Stimulated activated memory B cell treated with anti-CD40 and anti-IgM and Interleukin-4, amounts not matched to agents 10 μg/mL and 1 μg/mL and 100 μg/mL, for 72 hours (primary cell): Measurements from ENCODE around the gene TRIM44.
A peak's percentile ranks its signal among the peaks of the same experiment; 100 is the strongest.
"Not testable (repeated sequence)": the region's sequence is repeated elsewhere in the genome, so short reads cannot be mapped to it uniquely, and the experiment has no call there.

ENCODE experiments used
- ATAC-seq: fragments of 150-1000 bp; cut with Tn5 transposase; 2 replicates; pipeline ENCODE4 v1.10.0; 2021
- H3K27ac Mint-ChIP-seq: one replicate; pipeline ENCODE4 v1.8.0; 2022; ENCODE audit warnings: mild to moderate bottlenecking, mixed read lengths
- H3K27me3 Mint-ChIP-seq: one replicate; pipeline ENCODE4 v1.8.0; 2022; ENCODE audit warnings: mixed read lengths
- H3K36me3 Mint-ChIP-seq: one replicate; pipeline ENCODE4 v1.8.0; 2022; ENCODE audit warnings: mixed read lengths
- H3K4me1 Mint-ChIP-seq: one replicate; pipeline ENCODE4 v1.8.0; 2022; ENCODE audit warnings: mixed read lengths
- H3K4me3 Mint-ChIP-seq: one replicate; pipeline ENCODE4 v1.8.0; 2022; ENCODE audit warnings: mild to moderate bottlenecking, moderate library complexity, mixed read lengths
- H3K9me3 Mint-ChIP-seq: one replicate; pipeline ENCODE4 v1.8.0; 2022; ENCODE audit warnings: mixed read lengths

The TRIM44 gene

GRCh38 chr11:35736952-35737351, 74.4 kb downstream of the TRIM44 start:
- H3K9me3 Mint-ChIP-seq = peaks cover 8% of the 10 kb centered on the region
- no peak overlapping the region for H3K4me3 Mint-ChIP-seq
- peaks cover 85% of the 10 kb centered on the region for H3K36me3 Mint-ChIP-seq
- no peaks in the 10 kb centered on the region for H3K27me3 Mint-ChIP-seq
- peaks cover 6% of the 10 kb centered on the region for H3K4me1 Mint-ChIP-seq
- ATAC-seq = no peak
- no peak overlapping the region for H3K27ac Mint-ChIP-seq

- ATAC-seq = no peak
- Mint-ChIP-seq H3K9me3 (peaks cover 3% of the 10 kb centered on the region), H3K4me3 (no peak overlapping the region), H3K36me3 (peaks cover 77% of the 10 kb centered on the region), H3K27me3 (no peaks in the 10 kb centered on the region), H3K27ac (no peak overlapping the region), H3K4me1 (no peaks in the 10 kb centered on the region)
These were observed 77.7 kb downstream of the TRIM44 start for GRCh38 chr11:35740061-35740799.

DNA sequence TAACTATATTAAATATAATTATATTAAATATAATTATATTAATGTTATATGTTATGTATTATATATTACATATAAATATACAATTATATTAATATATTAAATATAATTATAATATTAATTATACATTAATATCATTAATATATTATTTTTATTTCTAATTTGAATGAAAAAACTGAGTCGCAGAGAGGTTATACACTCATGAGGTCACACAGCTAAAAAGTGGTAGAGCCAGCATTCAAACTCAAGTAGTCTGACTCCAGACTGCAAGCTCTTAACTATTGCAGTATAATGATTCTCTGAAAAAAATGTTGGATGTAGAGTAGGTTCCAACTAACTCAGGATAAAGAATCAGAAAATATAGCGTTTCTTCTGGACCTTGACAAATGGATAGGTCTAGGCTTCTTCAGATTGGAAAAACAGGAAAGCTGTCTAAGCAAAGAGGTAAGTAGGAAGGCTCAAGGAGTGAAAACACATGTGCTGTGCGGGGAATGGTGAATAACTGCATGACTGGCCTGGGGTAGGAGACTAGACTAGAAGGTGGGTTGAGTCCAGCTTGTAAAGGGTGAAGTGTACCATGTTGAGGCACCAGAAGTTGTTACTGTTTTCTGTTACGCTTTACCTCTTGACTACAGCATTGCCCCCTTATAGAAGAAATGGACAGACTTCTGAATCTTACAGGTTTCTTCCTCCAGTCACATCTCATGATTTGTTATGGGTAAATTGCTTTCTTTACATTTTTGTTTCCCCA, 80.3 kb downstream of the TRIM44 start:
- peaks cover 70% of the 10 kb centered on the region for H3K36me3 Mint-ChIP-seq
- H3K27ac Mint-ChIP-seq = no peak overlapping the region
- no peak overlapping the region for H3K4me3 Mint-ChIP-seq
- ATAC-seq = no peak
- H3K4me1 Mint-ChIP-seq = peaks cover 7% of the 10 kb centered on the region
- no peaks in the 10 kb centered on the region for H3K9me3 Mint-ChIP-seq
- H3K27me3 Mint-ChIP-seq = no peaks in the 10 kb centered on the region

DNA sequence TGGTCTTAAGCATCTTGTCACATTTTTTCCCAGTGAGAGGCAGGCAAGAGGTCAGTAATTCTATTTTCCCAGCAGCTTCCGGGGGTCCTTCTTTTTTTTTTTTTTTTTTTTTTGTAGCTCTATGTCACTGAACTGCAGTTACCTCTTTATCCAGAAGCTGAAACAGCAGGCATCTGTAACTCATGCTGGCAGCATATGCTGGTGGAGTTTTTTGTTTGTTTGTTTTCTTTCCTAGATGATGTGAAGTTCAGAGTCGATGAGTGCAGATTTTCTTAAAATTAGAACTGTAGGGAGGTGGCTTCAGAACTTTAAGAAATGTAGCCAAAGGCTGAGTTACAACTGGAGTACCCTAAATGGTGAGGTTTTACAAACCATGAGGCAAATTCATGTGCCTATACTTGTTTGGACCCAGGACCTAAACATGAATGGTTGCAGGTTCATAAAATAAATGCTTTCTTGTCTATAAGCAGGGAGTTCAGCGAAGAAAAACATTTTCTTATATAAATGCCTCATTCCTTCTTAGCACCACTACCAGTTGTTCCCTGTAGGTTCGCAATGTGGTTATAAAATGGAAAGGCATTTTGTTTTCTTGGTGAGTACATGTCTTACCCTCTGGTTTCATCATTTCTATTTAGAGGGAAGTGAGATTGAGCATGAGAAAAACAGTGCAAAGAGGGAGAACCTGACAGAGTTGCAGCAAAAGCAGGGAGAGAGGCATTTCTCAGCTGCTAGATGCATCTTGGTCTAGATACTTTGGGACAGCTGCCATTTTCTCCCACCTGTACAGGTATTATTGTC, 84.0 kb downstream of the TRIM44 start:
- peak overlapping the region; percentile 9 for H3K27ac Mint-ChIP-seq
- no peak for ATAC-seq
- H3K4me1 Mint-ChIP-seq = peaks cover 7% of the 10 kb centered on the region
- no peak overlapping the region for H3K4me3 Mint-ChIP-seq
- H3K36me3 Mint-ChIP-seq = peaks cover 54% of the 10 kb centered on the region
- no peaks in the 10 kb centered on the region for H3K9me3 Mint-ChIP-seq
- no peaks in the 10 kb centered on the region for H3K27me3 Mint-ChIP-seq

- no peaks in the 10 kb centered on the region for H3K27me3 Mint-ChIP-seq
- ATAC-seq = no peak
- H3K4me3 Mint-ChIP-seq = no peak overlapping the region
- H3K36me3 Mint-ChIP-seq = peaks cover 61% of the 10 kb centered on the region
- H3K4me1 Mint-ChIP-seq = peaks cover 7% of the 10 kb centered on the region
- no peaks in the 10 kb centered on the region for H3K9me3 Mint-ChIP-seq
- no peak overlapping the region for H3K27ac Mint-ChIP-seq
These were observed 85.1 kb downstream of the TRIM44 start for GRCh38 chr11:35747668-35748067.

DNA sequence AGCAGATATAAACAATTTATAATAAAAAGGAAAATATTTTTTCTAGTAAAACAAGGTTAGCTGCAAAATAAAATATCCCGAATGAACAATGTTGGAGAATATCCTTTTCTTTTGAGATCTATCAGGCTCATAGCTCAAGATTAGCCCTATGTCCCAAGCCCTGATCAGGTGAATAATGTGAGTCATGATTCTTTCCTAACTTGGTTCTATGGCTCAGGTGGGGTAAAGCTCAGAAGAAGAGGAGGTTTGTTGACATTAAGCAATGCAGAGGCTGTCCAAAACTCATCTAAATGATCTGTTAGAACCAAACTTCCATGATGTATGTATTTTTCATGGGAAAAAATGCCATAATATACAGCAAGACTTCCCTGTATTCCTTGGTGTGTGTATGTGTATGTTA, 86.1 kb downstream of the TRIM44 start:
- H3K27me3 Mint-ChIP-seq = no peaks in the 10 kb centered on the region
- ATAC-seq = no peak
- H3K4me3 Mint-ChIP-seq = no peak overlapping the region
- H3K36me3 Mint-ChIP-seq = peaks cover 58% of the 10 kb centered on the region
- no peak overlapping the region for H3K27ac Mint-ChIP-seq
- peaks cover 7% of the 10 kb centered on the region for H3K4me1 Mint-ChIP-seq
- H3K9me3 Mint-ChIP-seq = no peaks in the 10 kb centered on the region

- ATAC-seq = no peak
- H3K27ac Mint-ChIP-seq = no peak overlapping the region
- H3K27me3 Mint-ChIP-seq = no peaks in the 10 kb centered on the region
- peaks cover 61% of the 10 kb centered on the region for H3K36me3 Mint-ChIP-seq
- H3K4me3 Mint-ChIP-seq = no peak overlapping the region
- H3K9me3 Mint-ChIP-seq = no peaks in the 10 kb centered on the region
- H3K4me1 Mint-ChIP-seq = peaks cover 7% of the 10 kb centered on the region
These were observed 87.7 kb downstream of the TRIM44 start for GRCh38 chr11:35750315-35750714.

DNA sequence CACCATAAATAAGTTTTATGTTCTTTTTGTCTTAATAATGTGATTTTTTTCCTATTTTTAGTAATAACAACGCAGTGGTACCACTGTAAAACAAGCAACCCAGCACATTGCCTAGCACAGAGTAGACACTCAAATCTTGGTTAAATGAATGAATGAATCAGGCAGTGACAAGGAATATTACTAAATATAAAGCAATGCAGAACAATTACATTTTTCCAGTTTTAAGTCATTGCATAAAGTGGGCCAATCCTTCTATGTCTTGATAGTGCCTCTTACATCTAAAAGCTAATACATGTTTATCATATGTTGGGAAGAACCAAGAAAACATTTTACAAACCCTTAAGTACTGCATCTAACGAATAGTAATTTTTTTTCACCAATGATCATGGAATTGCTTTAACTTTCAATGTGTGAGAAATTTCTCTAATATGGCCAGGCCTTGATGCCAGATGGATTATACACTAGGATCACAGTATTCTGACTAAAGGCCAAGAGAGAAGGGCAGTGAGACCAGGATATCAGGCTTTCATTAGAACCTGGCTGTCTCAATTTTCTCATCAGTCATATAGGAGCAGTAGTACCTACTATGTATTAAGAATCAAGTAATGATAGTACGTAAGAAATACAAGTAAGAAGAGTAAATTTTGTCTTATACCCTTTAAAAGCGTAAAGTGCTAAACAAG, 88.5 kb downstream of the TRIM44 start:
- Mint-ChIP-seq H3K36me3 (peaks cover 59% of the 10 kb centered on the region), H3K4me1 (peaks cover 7% of the 10 kb centered on the region), H3K4me3 (no peak overlapping the region), H3K27me3 (no peaks in the 10 kb centered on the region), H3K27ac (no peak overlapping the region), H3K9me3 (no peaks in the 10 kb centered on the region)
- ATAC-seq = no peak

GRCh38 chr11:35751664-35752061, 89.1 kb downstream of the TRIM44 start:
- H3K27me3 Mint-ChIP-seq = no peaks in the 10 kb centered on the region
- H3K4me3 Mint-ChIP-seq = no peak overlapping the region
- no peaks in the 10 kb centered on the region for H3K9me3 Mint-ChIP-seq
- H3K36me3 Mint-ChIP-seq = peaks cover 57% of the 10 kb centered on the region
- no peak overlapping the region for H3K27ac Mint-ChIP-seq
- H3K4me1 Mint-ChIP-seq = peaks cover 3% of the 10 kb centered on the region
- no peak for ATAC-seq

- Mint-ChIP-seq H3K27ac (no peak overlapping the region), H3K27me3 (no peaks in the 10 kb centered on the region), H3K9me3 (no peaks in the 10 kb centered on the region), H3K36me3 (peaks cover 61% of the 10 kb centered on the region), H3K4me1 (peaks cover 3% of the 10 kb centered on the region), H3K4me3 (no peak overlapping the region)
- ATAC-seq = no peak
These were observed 89.5 kb downstream of the TRIM44 start for GRCh38 chr11:35752115-35752514.

DNA sequence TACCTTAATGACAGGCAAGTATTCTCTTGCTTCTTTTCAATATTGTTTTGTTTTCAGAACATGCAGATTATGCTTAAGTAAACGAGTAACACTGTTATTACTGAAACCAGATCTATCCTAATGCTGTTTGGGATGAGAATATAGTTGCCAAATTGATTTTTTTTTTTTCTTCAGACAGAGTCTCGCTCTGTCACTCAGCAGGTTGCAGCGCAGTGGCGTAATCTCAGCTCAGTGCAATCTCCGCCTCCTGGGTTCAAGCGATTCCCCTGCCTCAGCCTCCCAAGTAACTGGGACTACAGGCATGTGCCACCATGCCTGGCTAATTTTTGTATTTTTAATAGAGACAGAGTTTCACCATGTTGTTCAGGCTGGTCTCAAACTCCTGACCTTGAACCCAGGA, 91.0 kb downstream of the TRIM44 start:
- H3K4me3 Mint-ChIP-seq, H3K27me3 Mint-ChIP-seq, H3K9me3 Mint-ChIP-seq, ATAC-seq, H3K27ac Mint-ChIP-seq: not testable (repeated sequence)
- Mint-ChIP-seq H3K36me3 (peaks cover 63% of the 10 kb centered on the region), H3K4me1 (peaks cover 12% of the 10 kb centered on the region)

DNA sequence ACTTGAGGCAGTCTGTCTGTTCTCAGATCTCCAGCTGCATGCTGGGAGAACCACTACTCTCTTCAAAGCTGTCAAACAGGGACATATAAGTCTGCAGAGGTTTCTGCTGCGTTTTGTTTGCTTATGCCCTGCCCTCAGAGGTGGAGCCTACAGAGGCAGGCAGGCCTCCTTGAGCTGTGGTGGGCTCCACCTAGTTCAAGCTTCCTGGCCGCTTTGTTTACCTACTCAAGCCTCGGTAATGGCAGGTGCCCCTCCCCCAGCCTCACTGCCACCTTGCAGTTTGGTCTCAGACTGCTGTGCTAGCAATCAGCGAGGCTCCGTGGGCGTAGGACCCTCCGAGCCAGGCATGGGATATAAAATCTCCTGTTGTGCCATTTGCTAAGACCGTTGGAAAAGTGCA, 97.4 kb downstream of the TRIM44 start:
- peaks cover 63% of the 10 kb centered on the region for H3K36me3 Mint-ChIP-seq
- not testable (repeated sequence) for H3K27me3 Mint-ChIP-seq, H3K4me3 Mint-ChIP-seq, H3K9me3 Mint-ChIP-seq, H3K27ac Mint-ChIP-seq, ATAC-seq
- H3K4me1 Mint-ChIP-seq = peaks cover 27% of the 10 kb centered on the region

GRCh38 chr11:35761899-35762298, 99.3 kb downstream of the TRIM44 start:
- peaks cover 26% of the 10 kb centered on the region for H3K4me1 Mint-ChIP-seq
- no peak for ATAC-seq
- H3K4me3 Mint-ChIP-seq = no peak overlapping the region
- H3K27me3 Mint-ChIP-seq = no peaks in the 10 kb centered on the region
- H3K36me3 Mint-ChIP-seq = peaks cover 65% of the 10 kb centered on the region
- H3K9me3 Mint-ChIP-seq = peaks cover 5% of the 10 kb centered on the region
- no peak overlapping the region for H3K27ac Mint-ChIP-seq

- Mint-ChIP-seq H3K4me1 (peaks cover 15% of the 10 kb centered on the region), H3K4me3 (no peak overlapping the region), H3K9me3 (no peaks in the 10 kb centered on the region), H3K27ac (no peak overlapping the region), H3K27me3 (no peaks in the 10 kb centered on the region), H3K36me3 (peaks cover 59% of the 10 kb centered on the region)
- ATAC-seq = no peak
These were observed 100.7 kb downstream of the TRIM44 start for GRCh38 chr11:35763301-35763700.

- no peak for ATAC-seq
- Mint-ChIP-seq H3K27me3 (no peaks in the 10 kb centered on the region), H3K4me1 (peaks cover 15% of the 10 kb centered on the region), H3K4me3 (no peak overlapping the region), H3K9me3 (no peaks in the 10 kb centered on the region), H3K36me3 (peaks cover 56% of the 10 kb centered on the region), H3K27ac (no peak overlapping the region)
These were observed 101.2 kb downstream of the TRIM44 start for GRCh38 chr11:35763765-35764164.
